Erythroblast (primary cell): ENCODE measurements around the gene HSD11B1L.

ENCODE experiments used
- DNase-seq, 2 experiments: peaks; one replicate each; lab custom pipeline; 2025; lab: John Stamatoyannopoulos, UW
- GATA1 ChIP-seq: IDR thresholded peaks from 2 replicates; pipeline ENCODE4 v1.6.1; 2011; ENCODE audit warnings: low read depth, mild to moderate bottlenecking, control low read depth, low read length, moderate library complexity
- POLR2A ChIP-seq: IDR thresholded peaks from 2 replicates; pipeline ENCODE4 v1.6.1; 2011; ENCODE audit warnings: mild to moderate bottlenecking, low read length

Gene HSD11B1L

GRCh38 chr19:5654931-5655330 is 25.9 kb upstream of the HSD11B1L start:
- no peak for TF ChIP-seq POLR2A
- TF ChIP-seq GATA1, result no peak
- DNase-seq, result no peak

DNA sequence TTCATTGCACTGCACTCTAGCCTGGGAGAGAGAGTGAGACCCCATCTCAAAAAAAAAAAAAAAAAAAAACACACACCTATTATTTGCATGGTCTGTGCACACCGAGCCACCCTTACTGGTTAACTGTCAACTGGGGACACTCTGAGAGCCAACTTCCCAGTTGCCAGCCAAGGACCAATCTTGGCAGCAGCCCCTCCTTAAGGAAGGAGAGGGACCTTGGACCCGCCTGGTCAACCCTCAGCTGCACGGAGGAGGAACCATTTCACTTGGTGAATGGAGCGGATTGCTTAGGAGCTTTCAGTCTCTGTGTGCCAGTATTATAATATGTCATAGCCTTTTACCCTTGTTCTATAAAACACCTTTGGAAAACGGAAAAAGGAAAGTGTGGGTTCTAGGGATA is 25.4 kb upstream of the HSD11B1L start:
- TF ChIP-seq GATA1 (no peak), POLR2A (no peak)
- no peak for DNase-seq

GRCh38 chr19:5661483-5661882 is 19.3 kb upstream of the HSD11B1L start:
- no peak for TF ChIP-seq GATA1
- no peak for TF ChIP-seq POLR2A
- no peak for DNase-seq

- TF ChIP-seq GATA1 (no peak), POLR2A (no peak)
- no peak for DNase-seq
Observed at GRCh38 chr19:5663904-5664303, 16.9 kb upstream of the HSD11B1L start.

GRCh38 chr19:5664515-5664914 is 16.3 kb upstream of the HSD11B1L start:
- no peak for DNase-seq
- no peak for TF ChIP-seq GATA1

GRCh38 chr19:5665781-5666513 is 14.9 kb upstream of the HSD11B1L start:
- no peak for DNase-seq
- TF ChIP-seq POLR2A, result no peak
- no peak for TF ChIP-seq GATA1

DNA sequence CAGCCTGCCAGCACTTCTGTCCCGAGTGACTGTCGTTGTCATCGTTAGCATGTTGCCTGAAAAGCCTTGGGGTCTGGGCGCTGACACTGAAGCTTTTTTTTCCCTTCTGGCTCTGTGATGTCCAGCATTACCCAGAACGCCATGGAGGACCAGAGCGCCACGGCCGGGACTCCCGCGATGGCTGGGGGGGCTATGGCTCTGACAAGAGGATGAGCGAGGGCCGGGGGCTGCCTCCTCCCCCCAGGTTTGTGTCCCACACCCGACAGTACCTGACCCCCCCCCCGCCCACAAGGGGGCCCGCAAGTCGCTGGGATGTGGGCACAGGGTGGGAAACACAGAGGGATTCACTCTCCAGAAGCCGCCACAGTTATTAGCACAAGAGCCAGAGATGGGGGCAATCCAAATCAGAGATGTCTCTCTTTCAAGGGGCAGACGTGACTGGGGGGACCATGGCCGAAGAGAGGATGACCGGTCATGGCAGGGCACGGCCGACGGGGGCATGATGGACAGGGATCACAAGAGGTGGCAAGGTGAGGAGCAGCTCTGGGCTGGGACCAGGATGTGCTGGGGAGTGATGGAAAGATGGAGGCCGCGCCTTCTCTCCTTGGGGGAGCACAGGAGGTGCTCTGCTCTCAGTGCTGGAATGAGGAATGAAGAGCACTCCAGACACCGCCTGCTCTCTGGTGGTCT is 13.8 kb upstream of the HSD11B1L start:
- TF ChIP-seq GATA1 (no peak), POLR2A (no peak)
- DNase-seq, result no peak

- DNase-seq, result no peak
- TF ChIP-seq GATA1, result no peak
- TF ChIP-seq POLR2A, result no peak
Observed at GRCh38 chr19:5667751-5668271, 13.0 kb upstream of the HSD11B1L start.

DNA sequence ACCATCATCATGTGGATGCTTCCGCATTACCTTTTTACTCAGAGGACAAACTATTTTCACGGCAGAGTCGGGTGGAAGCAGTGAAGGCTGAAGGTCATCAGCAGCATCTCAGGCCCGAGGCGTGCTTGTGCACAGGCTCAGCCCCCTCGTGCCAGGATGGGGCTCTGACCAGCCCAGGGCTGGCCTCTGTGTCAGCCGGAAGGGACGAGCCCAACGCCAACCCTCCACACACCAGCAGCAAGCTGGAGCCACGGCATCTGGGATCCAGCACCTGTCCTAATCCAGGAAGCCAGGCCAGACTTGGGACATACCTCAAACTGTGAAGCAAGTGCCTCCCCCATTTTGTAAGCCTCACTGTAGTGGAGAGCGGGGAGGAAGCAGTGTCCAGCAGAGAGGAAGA is 11.6 kb upstream of the HSD11B1L start:
- TF ChIP-seq POLR2A (no peak), GATA1 (no peak)
- no peak for DNase-seq

- TF ChIP-seq POLR2A (no peak), GATA1 (no peak)
- DNase-seq, result no peak
Observed at GRCh38 chr19:5671600-5671999, 9.2 kb upstream of the HSD11B1L start.

DNA sequence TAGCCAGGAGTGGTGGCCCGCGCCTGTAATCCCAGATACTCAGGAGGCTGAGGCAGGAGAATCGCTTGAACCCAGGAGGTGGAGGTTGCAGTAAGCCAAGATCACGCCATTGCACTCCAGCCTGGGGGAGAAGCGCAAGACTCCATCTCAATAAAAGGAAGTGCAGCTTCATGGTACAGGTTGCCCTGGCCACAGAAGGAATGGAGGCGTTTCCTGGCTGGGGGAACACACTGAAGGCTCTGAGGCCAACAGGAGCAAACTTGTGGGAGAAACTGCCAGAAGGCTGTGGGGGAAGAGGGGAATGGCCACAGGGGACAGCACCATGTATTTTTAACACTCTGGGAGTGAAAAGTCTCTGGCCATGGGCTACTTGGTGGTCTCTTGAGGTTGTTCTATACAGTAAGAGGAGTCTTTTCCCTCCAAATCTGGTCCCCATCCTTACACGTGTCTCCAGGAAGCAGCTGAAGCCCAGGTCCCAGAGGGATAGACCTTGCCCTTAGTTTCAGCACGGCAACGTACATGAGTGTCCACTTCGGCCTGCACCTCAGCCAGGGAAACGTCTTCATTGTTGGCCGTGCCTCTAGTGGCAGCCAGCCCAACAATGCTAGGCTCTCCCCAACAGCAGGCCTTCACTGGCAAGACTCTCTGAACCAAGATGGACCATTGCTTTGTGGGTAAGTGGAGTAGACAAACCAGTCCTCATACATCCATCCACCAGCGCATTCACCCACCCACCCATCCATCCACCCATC is 7.9 kb upstream of the HSD11B1L start:
- TF ChIP-seq POLR2A (no peak), GATA1 (no peak)

GRCh38 chr19:5673752-5674151 is 7.1 kb upstream of the HSD11B1L start:
- TF ChIP-seq GATA1 (no peak), POLR2A (no peak)
- DNase-seq, result no peak

More for the DNA sequence above, 7.9 kb upstream of the HSD11B1L start:
- DNase-seq, result no peak

- TF ChIP-seq GATA1 (no peak), POLR2A (no peak)
- DNase-seq, result no peak
Observed at GRCh38 chr19:5674714-5675113, 6.1 kb upstream of the HSD11B1L start.
